Osteocyte (in vitro differentiated cells): ENCODE data around the gene ZKSCAN8. TPM values are rescaled to one million over a fixed set of nuclear protein-coding genes. Genes with fewer than 3 reads are reported as not detected.

Experiments
- DNase-seq: peaks from one replicate; pipeline ENCODE4 v3.0.0; 2021; ENCODE audit warnings: mixed read lengths; ENCODE audit not compliant: unreplicated experiment; ENCODE audit errors: extremely low spot score
- H3K27ac Mint-ChIP-seq: one replicate; pipeline ENCODE4 v1.8.0; 2021; ENCODE audit warnings: mild to moderate bottlenecking, mixed read lengths; ENCODE audit not compliant: unreplicated experiment
- H3K27me3 Mint-ChIP-seq: one replicate; pipeline ENCODE4 v1.8.0; 2021; ENCODE audit warnings: mixed read lengths; ENCODE audit not compliant: unreplicated experiment
- H3K36me3 Mint-ChIP-seq: one replicate; pipeline ENCODE4 v1.8.0; 2021; ENCODE audit warnings: mixed read lengths; ENCODE audit not compliant: unreplicated experiment
- H3K4me1 Mint-ChIP-seq: one replicate; pipeline ENCODE4 v1.8.0; 2021; ENCODE audit warnings: mixed read lengths; ENCODE audit not compliant: unreplicated experiment
- H3K4me3 Mint-ChIP-seq: one replicate; pipeline ENCODE4 v1.8.0; 2021; ENCODE audit warnings: mild to moderate bottlenecking, moderate library complexity, mixed read lengths; ENCODE audit not compliant: unreplicated experiment
- H3K9me3 Mint-ChIP-seq: one replicate; pipeline ENCODE4 v1.8.0; 2021; ENCODE audit warnings: mixed read lengths; ENCODE audit not compliant: unreplicated experiment
- total RNA-seq: library from RNA; stranded (reverse); gene quantifications from 2 replicates; pipeline ENCODE4 v1.2.1, GENCODE V29; 2021
- TF ChIP-seq, protein P1 (sequence below): fragments of 200-600 bp; sonication (generic); IDR thresholded peaks from 2 replicates; pipeline ENCODE4 v1.5.0; 2021; ENCODE audit warnings: antibody characterized with exemption, mild to moderate bottlenecking, moderate library complexity

The ZKSCAN8 gene
- total RNA-seq, 1 donor from 2014 or later = 36.3 TPM

DNA sequence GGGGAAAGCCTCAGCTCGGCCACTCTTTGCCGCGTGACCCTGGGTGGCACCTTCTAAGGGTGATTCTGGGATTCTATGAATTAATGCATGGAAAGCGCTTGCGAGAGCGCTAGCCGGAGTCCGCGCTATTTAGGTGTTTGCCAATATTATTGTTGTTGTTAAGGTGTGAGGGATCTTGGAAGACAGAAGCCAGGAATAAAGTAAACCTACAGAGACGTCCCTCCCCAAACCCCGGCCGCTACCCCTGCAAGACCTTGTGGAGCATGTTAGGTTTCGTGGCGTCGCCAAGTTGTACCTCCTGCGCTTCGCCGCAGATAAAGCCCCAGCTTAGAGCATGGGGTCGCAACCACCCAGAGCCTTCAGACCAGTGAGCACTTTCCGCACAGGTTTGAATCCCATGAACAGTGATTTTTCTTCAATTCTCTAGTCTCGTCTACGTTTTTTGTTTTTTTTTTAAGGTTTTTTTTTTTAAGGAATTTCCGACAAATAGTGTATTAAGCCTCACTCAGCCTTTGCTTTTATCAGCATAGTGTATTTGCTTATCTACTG lies 66.5 kb downstream of the ZKSCAN8 start:
- Mint-ChIP-seq H3K4me1 (peaks cover 30% of the 10 kb centered on the region), H3K36me3 (peaks cover 4% of the 10 kb centered on the region), H3K27ac (no peak overlapping the region), H3K4me3 (peak overlapping the region; percentile 76), H3K27me3 (peaks cover 96% of the 10 kb centered on the region), H3K9me3 (peaks cover 8% of the 10 kb centered on the region)
- TF ChIP-seq, protein P1, sequence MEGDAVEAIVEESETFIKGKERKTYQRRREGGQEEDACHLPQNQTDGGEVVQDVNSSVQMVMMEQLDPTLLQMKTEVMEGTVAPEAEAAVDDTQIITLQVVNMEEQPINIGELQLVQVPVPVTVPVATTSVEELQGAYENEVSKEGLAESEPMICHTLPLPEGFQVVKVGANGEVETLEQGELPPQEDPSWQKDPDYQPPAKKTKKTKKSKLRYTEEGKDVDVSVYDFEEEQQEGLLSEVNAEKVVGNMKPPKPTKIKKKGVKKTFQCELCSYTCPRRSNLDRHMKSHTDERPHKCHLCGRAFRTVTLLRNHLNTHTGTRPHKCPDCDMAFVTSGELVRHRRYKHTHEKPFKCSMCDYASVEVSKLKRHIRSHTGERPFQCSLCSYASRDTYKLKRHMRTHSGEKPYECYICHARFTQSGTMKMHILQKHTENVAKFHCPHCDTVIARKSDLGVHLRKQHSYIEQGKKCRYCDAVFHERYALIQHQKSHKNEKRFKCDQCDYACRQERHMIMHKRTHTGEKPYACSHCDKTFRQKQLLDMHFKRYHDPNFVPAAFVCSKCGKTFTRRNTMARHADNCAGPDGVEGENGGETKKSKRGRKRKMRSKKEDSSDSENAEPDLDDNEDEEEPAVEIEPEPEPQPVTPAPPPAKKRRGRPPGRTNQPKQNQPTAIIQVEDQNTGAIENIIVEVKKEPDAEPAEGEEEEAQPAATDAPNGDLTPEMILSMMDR = no peak
- no peak for DNase-seq

Other genes with a start within 250 kb of the ZKSCAN8 start
- not detected in 2 replicates for gene OR2B2, start 229.5 kb upstream of the ZKSCAN8 start, total RNA-seq
- gene OR2B6, start 184.6 kb upstream of the ZKSCAN8 start, total RNA-seq = not detected in 2 replicates
- gene ZNF165, start 61.3 kb upstream of the ZKSCAN8 start, total RNA-seq = 0.32 and 0.78 TPM in 2 replicates
- gene ZSCAN16, start 17.3 kb upstream of the ZKSCAN8 start, total RNA-seq = 4.8 and 5.1 TPM in 2 replicates
- 14.9 and 16.7 TPM in 2 replicates for gene ZSCAN9, start 83.4 kb downstream of the ZKSCAN8 start, total RNA-seq
- 7.2 and 8.0 TPM in 2 replicates for gene ZKSCAN4, start 110.4 kb downstream of the ZKSCAN8 start, total RNA-seq
- gene NKAPL, start 117.4 kb downstream of the ZKSCAN8 start, total RNA-seq = not detected in 2 replicates
- gene ZSCAN26, start 125.3 kb downstream of the ZKSCAN8 start, total RNA-seq = 17.5 and 19.8 TPM in 2 replicates
- 7.6 and 7.8 TPM in 2 replicates for gene PGBD1, start 139.7 kb downstream of the ZKSCAN8 start, total RNA-seq
- gene ZSCAN31, start 194.3 kb downstream of the ZKSCAN8 start, total RNA-seq = 4.1 and 6.2 TPM in 2 replicates
- gene ZKSCAN3, start 208.1 kb downstream of the ZKSCAN8 start, total RNA-seq = 6.2 and 7.3 TPM in 2 replicates